ENCODE results near the gene CDC42SE1.

Gene CDC42SE1

DNA sequence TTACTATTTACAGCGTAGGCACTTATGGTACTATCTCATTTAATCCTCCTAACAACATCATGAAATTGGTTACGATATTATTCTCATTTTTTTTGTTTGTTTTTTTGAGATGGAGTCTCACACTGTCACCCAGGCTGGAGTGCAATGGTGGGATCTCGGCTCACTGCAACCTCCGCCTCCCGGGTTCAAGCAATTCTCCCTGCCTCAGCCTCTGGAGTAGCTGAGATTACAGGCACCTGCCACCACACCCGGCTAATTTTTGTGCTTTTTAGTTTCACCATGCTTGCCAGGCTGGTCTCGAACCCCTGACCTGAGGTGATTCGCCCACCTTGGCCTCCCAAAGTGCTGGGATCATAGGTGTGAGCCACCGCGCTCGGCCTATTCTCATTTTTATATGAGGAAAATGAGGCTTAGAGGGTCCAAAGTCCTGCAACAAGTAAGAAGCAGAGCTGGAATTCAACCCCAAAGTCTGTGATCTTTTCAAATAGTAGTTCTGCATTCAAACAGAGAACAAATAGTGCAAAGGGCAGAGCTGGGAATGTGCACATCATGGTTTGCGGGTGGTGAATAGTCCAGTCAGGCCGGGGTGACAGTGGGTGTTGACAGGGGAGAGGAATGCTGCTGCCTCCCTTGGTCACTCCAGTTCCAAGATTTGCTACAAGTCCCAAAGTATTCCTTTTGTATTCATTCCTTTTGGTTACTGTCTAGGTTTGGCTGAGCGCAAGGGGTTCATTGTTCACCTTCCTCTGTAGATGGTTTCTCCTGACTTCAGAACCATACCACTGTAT lies 46.5 kb downstream of the CDC42SE1 start:
- TF ChIP-seq NFIC (IDR thresholded peaks at IDR 0.05) (no peak), TCF12 (IDR thresholded peaks at IDR 0.05; ENCODE audit: low read depth) (no peak), FOXM1 (IDR thresholded peaks at IDR 0.05; ENCODE audit: borderline replicate concordance, low read depth) (no peak), CEBPB (IDR thresholded peaks at IDR 0.05) (no peak), RAD21 (IDR thresholded peaks at IDR 0.05; ENCODE audit: low read depth) (no peak)

DNA sequence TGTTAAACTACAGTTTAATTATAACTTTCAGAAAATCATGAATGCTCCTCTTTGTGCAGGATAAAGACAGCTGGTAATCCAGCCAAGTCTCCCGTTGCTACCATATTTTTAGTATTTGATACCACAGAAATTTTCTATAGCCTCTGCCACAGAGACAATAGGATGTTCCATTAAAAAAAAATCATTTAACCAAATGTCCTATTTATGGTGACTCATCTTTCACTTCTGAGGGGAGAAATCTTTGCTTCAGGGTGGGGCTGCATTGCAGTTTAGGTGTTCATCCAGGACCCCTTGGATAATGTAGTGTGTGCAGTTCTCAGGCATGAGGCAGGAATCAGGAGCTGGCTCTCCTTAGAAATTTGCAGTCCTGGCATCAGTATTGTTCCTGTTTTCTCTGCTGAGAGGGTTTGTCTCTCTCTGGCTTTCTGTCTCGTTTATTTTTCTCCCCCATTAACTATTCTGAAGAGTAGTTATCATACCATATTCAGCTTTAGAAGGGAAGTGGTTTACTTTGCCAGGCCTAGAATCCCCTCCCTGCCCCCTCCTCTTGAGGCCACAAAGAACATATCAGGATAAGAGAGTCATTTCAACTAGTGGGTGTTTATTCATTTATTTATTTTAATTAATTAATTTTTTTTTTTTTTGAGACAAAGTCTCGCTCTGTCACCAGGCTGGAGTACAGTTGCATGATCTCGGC lies 48.1 kb downstream of the CDC42SE1 start:
- TF ChIP-seq, protein P1, sequence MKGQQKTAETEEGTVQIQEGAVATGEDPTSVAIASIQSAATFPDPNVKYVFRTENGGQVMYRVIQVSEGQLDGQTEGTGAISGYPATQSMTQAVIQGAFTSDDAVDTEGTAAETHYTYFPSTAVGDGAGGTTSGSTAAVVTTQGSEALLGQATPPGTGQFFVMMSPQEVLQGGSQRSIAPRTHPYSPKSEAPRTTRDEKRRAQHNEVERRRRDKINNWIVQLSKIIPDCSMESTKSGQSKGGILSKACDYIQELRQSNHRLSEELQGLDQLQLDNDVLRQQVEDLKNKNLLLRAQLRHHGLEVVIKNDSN (IDR thresholded peaks at IDR 0.05) = no peak
- no peak for TF ChIP-seq TCF12 (IDR thresholded peaks at IDR 0.05; ENCODE audit: low read depth)
- no peak for TF ChIP-seq TEAD4 (IDR thresholded peaks at IDR 0.05)
- no peak for TF ChIP-seq RAD21 (IDR thresholded peaks at IDR 0.05; ENCODE audit: low read depth)
- TF ChIP-seq YY1 (IDR thresholded peaks at IDR 0.05; ENCODE audit: low read depth) = no peak
- TF ChIP-seq, protein P2, sequence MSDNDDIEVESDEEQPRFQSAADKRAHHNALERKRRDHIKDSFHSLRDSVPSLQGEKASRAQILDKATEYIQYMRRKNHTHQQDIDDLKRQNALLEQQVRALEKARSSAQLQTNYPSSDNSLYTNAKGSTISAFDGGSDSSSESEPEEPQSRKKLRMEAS (IDR thresholded peaks at IDR 0.05) = no peak
- TF ChIP-seq CREB1 (IDR thresholded peaks at IDR 0.05; ENCODE audit: low read depth) = no peak
- TF ChIP-seq CEBPB (IDR thresholded peaks at IDR 0.05) = no peak
- TF ChIP-seq, protein P3, sequence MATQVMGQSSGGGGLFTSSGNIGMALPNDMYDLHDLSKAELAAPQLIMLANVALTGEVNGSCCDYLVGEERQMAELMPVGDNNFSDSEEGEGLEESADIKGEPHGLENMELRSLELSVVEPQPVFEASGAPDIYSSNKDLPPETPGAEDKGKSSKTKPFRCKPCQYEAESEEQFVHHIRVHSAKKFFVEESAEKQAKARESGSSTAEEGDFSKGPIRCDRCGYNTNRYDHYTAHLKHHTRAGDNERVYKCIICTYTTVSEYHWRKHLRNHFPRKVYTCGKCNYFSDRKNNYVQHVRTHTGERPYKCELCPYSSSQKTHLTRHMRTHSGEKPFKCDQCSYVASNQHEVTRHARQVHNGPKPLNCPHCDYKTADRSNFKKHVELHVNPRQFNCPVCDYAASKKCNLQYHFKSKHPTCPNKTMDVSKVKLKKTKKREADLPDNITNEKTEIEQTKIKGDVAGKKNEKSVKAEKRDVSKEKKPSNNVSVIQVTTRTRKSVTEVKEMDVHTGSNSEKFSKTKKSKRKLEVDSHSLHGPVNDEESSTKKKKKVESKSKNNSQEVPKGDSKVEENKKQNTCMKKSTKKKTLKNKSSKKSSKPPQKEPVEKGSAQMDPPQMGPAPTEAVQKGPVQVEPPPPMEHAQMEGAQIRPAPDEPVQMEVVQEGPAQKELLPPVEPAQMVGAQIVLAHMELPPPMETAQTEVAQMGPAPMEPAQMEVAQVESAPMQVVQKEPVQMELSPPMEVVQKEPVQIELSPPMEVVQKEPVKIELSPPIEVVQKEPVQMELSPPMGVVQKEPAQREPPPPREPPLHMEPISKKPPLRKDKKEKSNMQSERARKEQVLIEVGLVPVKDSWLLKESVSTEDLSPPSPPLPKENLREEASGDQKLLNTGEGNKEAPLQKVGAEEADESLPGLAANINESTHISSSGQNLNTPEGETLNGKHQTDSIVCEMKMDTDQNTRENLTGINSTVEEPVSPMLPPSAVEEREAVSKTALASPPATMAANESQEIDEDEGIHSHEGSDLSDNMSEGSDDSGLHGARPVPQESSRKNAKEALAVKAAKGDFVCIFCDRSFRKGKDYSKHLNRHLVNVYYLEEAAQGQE (IDR thresholded peaks at IDR 0.05; ENCODE audit: low read depth) = no peak
- TF ChIP-seq EP300 (IDR thresholded peaks at IDR 0.05; ENCODE audit: borderline replicate concordance) = no peak
- no peak for TF ChIP-seq FOXM1 (IDR thresholded peaks at IDR 0.05; ENCODE audit: borderline replicate concordance, low read depth)
- no peak for TF ChIP-seq EGR1 (IDR thresholded peaks at IDR 0.05)
- TF ChIP-seq ZBTB7A (IDR thresholded peaks at IDR 0.05; ENCODE audit: low read depth) = no peak
- no peak for TF ChIP-seq TAF1 (IDR thresholded peaks at IDR 0.05; ENCODE audit: low read depth)
- no peak for TF ChIP-seq NFIC (IDR thresholded peaks at IDR 0.05)

DNA sequence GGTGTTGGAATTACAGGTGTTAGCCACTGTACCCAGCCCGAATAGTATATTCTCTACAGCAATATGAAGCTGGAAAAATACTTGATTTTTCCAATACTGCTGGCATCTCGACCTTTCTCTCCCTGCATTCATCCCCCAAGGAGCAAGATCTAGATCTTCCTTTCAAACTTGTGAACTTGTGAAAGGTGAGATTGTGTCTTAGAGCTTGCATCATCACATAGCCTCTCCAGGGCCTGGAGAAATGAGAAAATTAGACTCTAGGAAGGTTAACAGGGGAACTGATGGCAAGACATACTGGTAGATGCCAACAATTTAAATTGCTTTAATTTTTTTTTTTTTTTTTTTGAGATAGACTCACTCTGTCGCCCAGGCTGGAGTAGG lies 49.1 kb downstream of the CDC42SE1 start:
- TF ChIP-seq, protein P1 (IDR thresholded peaks at IDR 0.05) = no peak
- TF ChIP-seq RAD21 (IDR thresholded peaks at IDR 0.05; ENCODE audit: low read depth) (no peak), YY1 (IDR thresholded peaks at IDR 0.05; ENCODE audit: low read depth) (no peak), TEAD4 (IDR thresholded peaks at IDR 0.05) (no peak), CREB1 (IDR thresholded peaks at IDR 0.05; ENCODE audit: low read depth) (no peak), NFIC (IDR thresholded peaks at IDR 0.05) (no peak), TCF12 (IDR thresholded peaks at IDR 0.05; ENCODE audit: low read depth) (no peak), FOXM1 (IDR thresholded peaks at IDR 0.05; ENCODE audit: borderline replicate concordance, low read depth) (no peak), TAF1 (IDR thresholded peaks at IDR 0.05; ENCODE audit: low read depth) (no peak), EGR1 (IDR thresholded peaks at IDR 0.05) (no peak), EP300 (IDR thresholded peaks at IDR 0.05; ENCODE audit: borderline replicate concordance) (no peak), CEBPB (IDR thresholded peaks at IDR 0.05) (no peak), ZBTB7A (IDR thresholded peaks at IDR 0.05; ENCODE audit: low read depth) (no peak)
- TF ChIP-seq, protein P3 (IDR thresholded peaks at IDR 0.05; ENCODE audit: low read depth) = no peak
- TF ChIP-seq, protein P2 (IDR thresholded peaks at IDR 0.05) = no peak

DNA sequence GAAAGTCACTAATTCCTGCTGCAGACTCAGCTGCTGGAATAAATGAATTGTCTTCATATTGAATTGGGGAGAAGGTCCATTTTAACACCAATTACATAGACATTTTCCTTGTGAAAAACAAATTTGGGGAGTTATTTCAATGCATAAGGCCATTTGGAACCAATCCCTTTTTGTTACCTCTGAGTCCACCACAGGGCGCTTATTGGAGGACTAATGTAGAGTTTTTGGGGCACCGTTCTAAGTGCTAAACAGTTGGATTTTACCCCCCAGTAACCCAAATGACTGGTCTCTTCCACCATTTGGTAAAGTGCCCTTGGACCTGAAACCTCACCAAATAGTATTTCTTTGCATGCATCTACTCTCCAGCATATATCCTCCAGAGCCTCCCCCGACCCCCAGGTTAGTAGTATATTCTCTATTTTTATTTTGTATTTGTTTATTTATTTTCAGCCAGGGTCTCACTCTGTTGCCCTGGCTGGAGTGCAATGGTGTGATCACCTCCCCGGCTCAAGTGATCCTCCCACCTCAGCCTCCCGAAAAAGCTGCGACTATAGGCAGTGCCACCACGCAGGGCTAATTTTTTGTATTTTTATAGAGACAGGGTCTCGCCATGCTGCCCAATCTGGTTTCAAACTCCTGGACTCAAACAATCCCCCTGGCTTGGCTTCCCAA lies 49.6 kb downstream of the CDC42SE1 start:
- TF ChIP-seq, protein P3 (IDR thresholded peaks at IDR 0.05; ENCODE audit: low read depth) = no peak
- TF ChIP-seq, protein P2 (IDR thresholded peaks at IDR 0.05) = no peak
- TF ChIP-seq EP300 (IDR thresholded peaks at IDR 0.05; ENCODE audit: borderline replicate concordance) = no peak
- TF ChIP-seq, protein P1 (IDR thresholded peaks at IDR 0.05) = no peak
- no peak for TF ChIP-seq YY1 (IDR thresholded peaks at IDR 0.05; ENCODE audit: low read depth)
- no peak for TF ChIP-seq ZBTB7A (IDR thresholded peaks at IDR 0.05; ENCODE audit: low read depth)
- no peak for TF ChIP-seq NFIC (IDR thresholded peaks at IDR 0.05)
- no peak for TF ChIP-seq EGR1 (IDR thresholded peaks at IDR 0.05)
